Stomach (tissue), 9 donors: Measurements from ENCODE around the gene PARD3. TPM values are rescaled to one million over a fixed set of nuclear protein-coding genes. Genes with fewer than 3 reads are reported as not detected.

ENCODE experiments used
- DNase-seq, 2 donors: peaks; one replicate each; pipeline versions ENCODE4 v3.0.0 to v3.0.0-alpha.2; 2013 to 2019
- H3K27ac ChIP-seq, 5 donors: fragments of 200-600 bp in 4 of 5; sonication (generic) in 4 of 5; one replicate each; pipeline ENCODE4 v1.5.1; 2013 to 2019; ENCODE audit warnings: mild to moderate bottlenecking in 1 of 5, moderate library complexity in 1 of 5
- H3K27me3 ChIP-seq, 3 donors: fragments of 200-600 bp; sonication (generic); one replicate each; pipeline ENCODE4 v1.5.1; 2017 to 2019; ENCODE audit warnings: mixed run types in 1 of 3
- H3K36me3 ChIP-seq, 4 donors: fragments of 200-600 bp; sonication (generic); 1 replicate in 3 of 4; 2 replicates in 1 of 4; pipeline ENCODE4 v1.5.1; 2016 to 2019
- H3K4me1 ChIP-seq, 4 donors: fragments of 200-600 bp; sonication (generic); one replicate each; pipeline ENCODE4 v1.5.1; 2016 to 2019
- H3K4me3 ChIP-seq, 4 donors: fragments of 200-600 bp; sonication (generic) in 3 of 4; one replicate each; pipeline ENCODE4 v1.5.1; 2016 to 2019; ENCODE audit warnings: mild to moderate bottlenecking in 1 of 4
- H3K9me3 ChIP-seq, 4 donors: fragments of 200-600 bp; sonication (generic); one replicate each; pipeline ENCODE4 v1.5.1; 2016 to 2019
- CTCF ChIP-seq, 7 experiments: fragments of 450-650 bp in 4 of 7; fragments of 200-600 bp in 3 of 7; sonication (generic) in 3 of 7; IDR thresholded peaks; one replicate each; pipeline ENCODE4 v1.5.1; 2016 to 2019; ENCODE audit warnings: antibody characterized with exemption in 7 of 7, control low read depth in 2 of 7, mild to moderate bottlenecking in 1 of 7
- EP300 ChIP-seq: sonication (generic); formaldehyde crosslinking; IDR thresholded peaks from one replicate; pipeline ENCODE4 v1.6.1; 2017; ENCODE audit warnings: antibody characterized with exemption
- POLR2A ChIP-seq, 4 donors: fragments of 450-650 bp; IDR thresholded peaks; one replicate each; pipeline ENCODE4 v1.6.1; 2016; ENCODE audit warnings: antibody characterized with exemption in 4 of 4, control low read depth in 2 of 4, mild to moderate bottlenecking in 1 of 4, moderate library complexity in 1 of 4
- POLR2AphosphoS5 ChIP-seq, 3 donors: sonication (generic); formaldehyde crosslinking; IDR thresholded peaks; one replicate each; pipeline ENCODE4 v1.6.1; 2016; ENCODE audit warnings: antibody characterized with exemption in 3 of 3
- WGBS, 5 donors: extraction: QIAGEN DNeasy Blood & Tissue Kit in 3 of 5; methylation state at CpG; one replicate each; pipeline versions ENCODE4 v1.1.5 to v1.1.7; 2013 to 2018; 5-methylcytosine and 5-hydroxymethylcytosine counted together
- intact Hi-C: fragments of 100-400 bp; cut with DNase I; formaldehyde crosslinking; loops from one replicate; pipeline ENCODE4 v1.15.1; 2023; ENCODE audit warnings: low total_unique reads
- polyA plus RNA-seq, 3 donors: library from polyadenylated mRNA; stranded (reverse); fragments of 200-250 nt; gene quantifications; one replicate each; pipeline ENCODE4 v1.2.3, GENCODE V29; 2013
- total RNA-seq, 5 donors: library from RNA; depleted of rRNA; stranded (reverse); fragments of >200 nt; gene quantifications; one replicate each; pipeline versions ENCODE4 v1.1.0 to v1.2.3, GENCODE V29; 2014 to 2016
- donor health status: healthy with polysubstance abuse.
- donor health status: Bipolar disorder and iron deficiency.
- donor health status: healthy.

The PARD3 gene
- total and polyA plus RNA-seq, 8 donors, result 13.7 to 118 (median 31.8) TPM

- no peak for DNase-seq
- Histone ChIP-seq H3K4me1 (peaks cover 0 to 10% (median 7%) of the 10 kb centered on the region in 4 donors), H3K27ac (no peak overlapping the region), H3K27me3 (no peaks in the 10 kb centered on the region), H3K4me3 (no peak overlapping the region), H3K9me3 (no peaks in the 10 kb centered on the region), H3K36me3 (peaks cover 8 to 14% (median 12%) of the 10 kb centered on the region in 4 donors)
- TF ChIP-seq EP300 (no peak), POLR2AphosphoS5 (IDR thresholded peaks at IDR 0.05) (no peak), CTCF (IDR thresholded peaks at IDR 0.05) (no peak)
- intact Hi-C loops, result no loop called here
- 83 to 89% (median 88%) methylated on average over 7 of the region's 7 CpGs for WGBS, 5 donors
These were observed 708.7 kb downstream of the PARD3 start for GRCh38 chr10:34106356-34106885.

DNA sequence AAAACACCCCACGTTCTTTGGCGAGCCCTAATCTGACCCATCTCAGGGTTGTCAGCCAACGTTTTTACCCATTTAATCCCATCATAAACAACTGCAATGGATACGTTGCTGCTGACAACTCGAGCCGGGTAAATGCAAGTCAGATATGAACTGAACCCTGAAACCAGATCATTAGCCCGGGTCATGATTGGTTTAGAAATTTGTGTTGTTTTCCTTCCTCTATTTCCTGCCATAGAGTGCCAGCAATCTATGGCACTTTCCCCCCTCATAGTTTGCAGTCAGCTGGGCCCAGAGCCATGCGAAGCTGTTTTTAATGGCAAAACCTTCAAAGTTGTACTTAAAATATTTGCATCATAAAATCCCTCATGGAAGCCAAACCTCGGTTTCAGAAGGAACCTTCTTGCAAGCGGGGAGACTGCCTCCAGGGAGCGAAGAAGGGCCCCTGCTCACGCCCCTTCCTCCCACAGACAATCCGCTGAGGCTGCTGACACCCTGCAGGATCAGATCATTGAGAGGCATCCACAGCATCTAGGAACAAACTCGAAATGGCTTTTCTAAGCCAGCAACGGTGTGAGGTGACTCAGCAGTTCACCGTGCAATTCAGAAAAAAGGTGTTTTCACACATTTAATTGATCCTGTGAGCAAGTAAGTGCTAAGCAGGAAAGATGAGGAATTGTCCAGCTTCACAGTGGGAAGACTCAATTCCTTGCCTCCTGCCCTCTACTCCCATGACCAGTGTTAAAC lies 710.1 kb downstream of the PARD3 start:
- TF ChIP-seq CTCF (IDR thresholded peaks at IDR 0.05) (no peak), POLR2A (IDR thresholded peaks at IDR 0.05) (no peak), EP300 (no peak), POLR2AphosphoS5 (IDR thresholded peaks at IDR 0.05) (no peak)
- Histone ChIP-seq H3K27me3 (no peaks in the 10 kb centered on the region), H3K9me3 (no peaks in the 10 kb centered on the region), H3K4me1 (peaks cover 0 to 14% (median 8%) of the 10 kb centered on the region in 4 donors), H3K27ac (no peak overlapping the region), H3K4me3 (no peak overlapping the region), H3K36me3 (no peaks in the 10 kb centered on the region)
- WGBS, 5 donors, result 46 to 62% (median 55%) methylated on average over 16 of the region's 16 CpGs
- DNase-seq, result no peak
- intact Hi-C loops, result no loop called here

DNA sequence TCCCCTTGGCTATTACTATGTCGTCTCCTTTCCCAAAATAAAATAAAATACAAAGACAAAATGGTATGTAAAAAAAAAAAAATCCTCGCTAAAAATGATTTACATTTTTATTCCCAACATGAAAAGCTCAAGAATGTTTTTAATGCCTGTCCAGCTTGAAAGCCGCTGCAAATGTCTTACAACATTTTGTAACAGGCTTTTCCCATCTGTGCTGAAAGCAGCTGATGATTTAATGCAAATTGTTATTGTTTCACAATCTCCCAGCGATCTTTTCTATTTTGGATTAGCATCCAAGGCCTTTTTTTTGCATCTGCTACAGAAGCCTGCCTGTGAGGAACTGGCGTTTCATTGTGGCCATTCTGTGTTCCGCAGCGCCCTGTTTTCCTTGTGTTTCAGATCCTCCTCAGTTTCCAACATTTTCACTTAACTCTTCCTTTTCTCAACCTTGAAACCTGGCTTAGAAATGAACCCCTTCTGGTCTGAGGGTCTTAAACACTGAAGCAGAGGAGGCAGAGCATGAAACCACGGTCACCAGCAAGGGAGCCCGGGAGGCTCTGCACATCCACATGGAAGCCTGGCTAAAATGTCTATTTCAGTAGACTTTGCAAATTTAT lies 712.1 kb downstream of the PARD3 start:
- Histone ChIP-seq H3K36me3 (no peaks in the 10 kb centered on the region), H3K27me3 (no peaks in the 10 kb centered on the region), H3K4me3 (no peak overlapping the region), H3K4me1 (peaks cover 0 to 14% (median 8%) of the 10 kb centered on the region in 4 donors), H3K27ac (peak overlapping the region in 4 of 5 donors; percentile 69 to 84 (median 80)), H3K9me3 (peaks cover 0 to 7% (median 0%) of the 10 kb centered on the region in 4 donors)
- TF ChIP-seq POLR2A (IDR thresholded peaks at IDR 0.05) (no peak), POLR2AphosphoS5 (IDR thresholded peaks at IDR 0.05) (peak; percentile 56 to 72 (median 60))
- peak in 1 of 2 donors; percentile 79 for DNase-seq
- WGBS, 5 donors, result 55 to 80% (median 73%) methylated on average over 9 of the region's 9 CpGs
- intact Hi-C loops, result no loop called here

DNA sequence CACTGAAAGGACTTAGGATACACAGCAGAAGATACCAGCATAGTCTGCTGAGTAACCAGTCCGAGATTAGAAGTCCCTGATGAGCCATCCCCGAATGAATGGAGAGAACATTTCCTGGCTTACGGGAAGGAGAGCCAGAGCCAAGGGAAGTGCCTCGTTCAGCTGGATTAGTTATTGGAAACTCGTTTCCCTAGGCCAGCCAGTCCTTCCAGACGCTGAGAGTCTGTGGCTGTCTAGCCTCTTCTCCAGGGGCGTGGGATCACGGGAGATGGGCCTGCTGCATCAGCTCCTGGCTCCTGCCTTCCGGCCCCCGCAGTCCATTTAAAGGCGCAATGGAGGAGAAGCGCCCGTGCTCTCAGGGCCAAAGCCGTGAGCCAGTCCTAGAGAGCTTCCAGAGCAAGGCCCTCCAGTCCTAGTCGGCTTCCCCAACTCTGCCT lies 712.8 kb downstream of the PARD3 start:
- Histone ChIP-seq H3K4me1 (peaks cover 0 to 14% (median 8%) of the 10 kb centered on the region in 4 donors), H3K9me3 (peaks cover 0 to 7% (median 0%) of the 10 kb centered on the region in 4 donors), H3K27me3 (no peaks in the 10 kb centered on the region), H3K36me3 (no peaks in the 10 kb centered on the region), H3K27ac (peak overlapping the region; percentile 5 to 84 (median 76)), H3K4me3 (no peak overlapping the region)
- intact Hi-C loops, result no loop called here
- peak in 1 of 2 donors; percentile 88 for DNase-seq
- WGBS, 5 donors, result 57 to 78% (median 69%) methylated on average over 15 of the region's 15 CpGs
- TF ChIP-seq POLR2AphosphoS5 (IDR thresholded peaks at IDR 0.05) (peak; percentile 26 to 89 (median 37)), EP300 (no peak), POLR2A (IDR thresholded peaks at IDR 0.05) (no peak)

DNA sequence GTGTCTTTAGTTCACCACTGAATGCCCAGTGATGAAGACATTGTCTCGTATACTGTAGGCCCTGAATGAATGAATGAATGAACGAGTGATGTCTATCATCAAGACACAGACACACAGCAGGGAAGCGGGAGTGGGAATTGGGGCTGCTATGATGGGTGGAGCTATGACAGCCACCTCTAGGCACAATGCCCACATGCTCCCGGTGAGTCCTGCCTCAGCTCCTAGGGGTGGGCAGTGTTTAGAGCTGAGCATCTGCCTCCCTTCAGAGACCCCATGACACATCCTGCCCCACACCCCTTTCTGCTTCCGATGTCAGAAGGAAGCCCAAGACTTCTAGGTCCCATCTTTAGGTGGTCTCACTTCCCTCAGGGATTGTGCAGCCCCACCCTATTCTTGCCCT lies 714.1 kb downstream of the PARD3 start:
- intact Hi-C loops, result no loop called here
- H3K9me3 ChIP-seq, result peaks cover 0 to 11% (median 0%) of the 10 kb centered on the region in 4 donors
- H3K4me3 ChIP-seq, result no peak overlapping the region
- peak overlapping the region in 2 of 5 donors; percentile 76 to 84 for H3K27ac ChIP-seq
- no peaks in the 10 kb centered on the region for H3K36me3 ChIP-seq
- no peak for DNase-seq
- H3K27me3 ChIP-seq, result no peaks in the 10 kb centered on the region
- peaks cover 0 to 14% (median 8%) of the 10 kb centered on the region in 4 donors for H3K4me1 ChIP-seq
- no peak for TF ChIP-seq POLR2A (IDR thresholded peaks at IDR 0.05)
- WGBS, 5 donors, result 83 to 93% (median 89%) methylated on average over 5 of the region's 5 CpGs
